ENCODE results near the gene MAN1A1. TPM values are rescaled to one million over a fixed set of nuclear protein-coding genes. Genes with fewer than 3 reads are reported as not detected.

The MAN1A1 gene
- total and polyA plus RNA-seq, 2 experiments from 2014 or later = 117 to 245 TPM

DNA sequence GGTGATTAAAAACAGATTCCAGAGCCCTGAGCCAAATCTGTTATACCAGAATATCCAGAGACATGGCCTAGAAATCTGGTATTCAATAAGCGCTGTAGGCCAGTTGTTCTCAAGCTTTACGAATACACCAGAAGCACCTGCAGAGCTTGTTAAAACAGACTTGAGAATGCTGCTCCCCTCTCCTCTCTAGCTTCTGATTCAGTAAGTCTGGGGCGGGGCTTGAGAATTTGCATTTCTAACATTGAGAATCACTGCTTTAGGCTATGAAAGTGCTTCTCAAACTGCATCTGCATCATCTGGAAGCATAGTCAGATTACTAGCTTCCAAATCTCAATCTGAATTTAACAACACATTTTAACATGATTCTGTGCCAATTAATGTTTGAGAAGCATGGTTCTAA lies 20.5 kb upstream of the MAN1A1 start:
- DNase-seq (ENCODE audit: low spot score) = no peak
- no peak overlapping the region for H2AFZ ChIP-seq
- H3K36me3 ChIP-seq (replicated peaks; ENCODE audit: insufficient read depth, low read depth) = no peaks in the 10 kb centered on the region
- TF ChIP-seq, protein P1, sequence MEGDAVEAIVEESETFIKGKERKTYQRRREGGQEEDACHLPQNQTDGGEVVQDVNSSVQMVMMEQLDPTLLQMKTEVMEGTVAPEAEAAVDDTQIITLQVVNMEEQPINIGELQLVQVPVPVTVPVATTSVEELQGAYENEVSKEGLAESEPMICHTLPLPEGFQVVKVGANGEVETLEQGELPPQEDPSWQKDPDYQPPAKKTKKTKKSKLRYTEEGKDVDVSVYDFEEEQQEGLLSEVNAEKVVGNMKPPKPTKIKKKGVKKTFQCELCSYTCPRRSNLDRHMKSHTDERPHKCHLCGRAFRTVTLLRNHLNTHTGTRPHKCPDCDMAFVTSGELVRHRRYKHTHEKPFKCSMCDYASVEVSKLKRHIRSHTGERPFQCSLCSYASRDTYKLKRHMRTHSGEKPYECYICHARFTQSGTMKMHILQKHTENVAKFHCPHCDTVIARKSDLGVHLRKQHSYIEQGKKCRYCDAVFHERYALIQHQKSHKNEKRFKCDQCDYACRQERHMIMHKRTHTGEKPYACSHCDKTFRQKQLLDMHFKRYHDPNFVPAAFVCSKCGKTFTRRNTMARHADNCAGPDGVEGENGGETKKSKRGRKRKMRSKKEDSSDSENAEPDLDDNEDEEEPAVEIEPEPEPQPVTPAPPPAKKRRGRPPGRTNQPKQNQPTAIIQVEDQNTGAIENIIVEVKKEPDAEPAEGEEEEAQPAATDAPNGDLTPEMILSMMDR (IDR thresholded peaks at IDR 0.05; ENCODE audit: poor library complexity) = no peak
- TF ChIP-seq EZH2phosphoT487 (IDR thresholded peaks at IDR 0.05; ENCODE audit: low read depth, severe bottlenecking, unreplicated experiment) (no peak), EZH2 (IDR thresholded peaks at IDR 0.05; ENCODE audit: borderline replicate concordance) (no peak)
- no peak overlapping the region for H3K4me3 ChIP-seq
- H3K9me3 ChIP-seq (ENCODE audit: low read depth) = no peaks in the 10 kb centered on the region
- H4K20me1 ChIP-seq (ENCODE audit: insufficient read depth, poor library complexity, severe bottlenecking) = no peaks in the 10 kb centered on the region
- H3K27ac ChIP-seq = no peak overlapping the region
- H3K4me2 ChIP-seq = no peak overlapping the region
- H3K9me2 ChIP-seq (replicated peaks; ENCODE audit: insufficient read depth) = no peaks in the 10 kb centered on the region
- no peaks in the 10 kb centered on the region for H3K4me1 ChIP-seq (ENCODE audit: insufficient read depth)
- H3K27me3 ChIP-seq = no peaks in the 10 kb centered on the region
- no peaks in the 10 kb centered on the region for H3K79me2 ChIP-seq
- WGBS (ENCODE audit: low lambda C conversion rate, missing lambda C conversion rate) = 94% methylated on average over 3 of the region's 3 CpGs

DNA sequence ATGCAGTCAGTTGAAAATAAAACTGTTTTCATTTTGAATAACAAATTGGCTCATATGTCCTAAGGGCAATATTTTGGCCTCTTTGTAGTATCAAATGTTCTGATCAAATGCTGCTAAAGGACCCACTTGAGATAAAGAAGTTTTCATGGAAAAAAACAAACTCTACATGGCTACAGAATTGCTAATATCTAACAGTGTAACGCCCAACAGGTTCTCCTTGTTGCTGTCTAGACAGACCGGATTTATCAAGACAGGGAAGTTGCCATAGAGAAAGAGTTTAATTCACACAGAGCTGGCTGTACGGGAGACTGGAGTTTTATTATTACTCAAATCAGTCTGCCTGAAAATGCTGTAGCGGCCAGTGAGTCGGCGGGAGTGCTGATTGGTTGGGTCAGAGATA lies 19.4 kb upstream of the MAN1A1 start:
- no peak overlapping the region for H3K27ac ChIP-seq
- WGBS (ENCODE audit: low lambda C conversion rate, missing lambda C conversion rate) = 90% methylated on average over 6 of the region's 6 CpGs
- H3K4me1 ChIP-seq (ENCODE audit: insufficient read depth) = no peaks in the 10 kb centered on the region
- no peaks in the 10 kb centered on the region for H3K9me3 ChIP-seq (ENCODE audit: low read depth)
- no peak overlapping the region for H2AFZ ChIP-seq
- no peaks in the 10 kb centered on the region for H3K27me3 ChIP-seq
- no peaks in the 10 kb centered on the region for H3K36me3 ChIP-seq (replicated peaks; ENCODE audit: insufficient read depth, low read depth)
- no peaks in the 10 kb centered on the region for H4K20me1 ChIP-seq (ENCODE audit: insufficient read depth, poor library complexity, severe bottlenecking)
- no peak overlapping the region for H3K4me3 ChIP-seq
- no peaks in the 10 kb centered on the region for H3K79me2 ChIP-seq
- H3K9me2 ChIP-seq (replicated peaks; ENCODE audit: insufficient read depth) = no peaks in the 10 kb centered on the region
- no peak for DNase-seq (ENCODE audit: low spot score)
- H3K4me2 ChIP-seq = no peak overlapping the region
- TF ChIP-seq EZH2 (IDR thresholded peaks at IDR 0.05; ENCODE audit: borderline replicate concordance) (no peak), EZH2phosphoT487 (IDR thresholded peaks at IDR 0.05; ENCODE audit: low read depth, severe bottlenecking, unreplicated experiment) (no peak)
- TF ChIP-seq, protein P1 (IDR thresholded peaks at IDR 0.05; ENCODE audit: poor library complexity) = no peak

DNA sequence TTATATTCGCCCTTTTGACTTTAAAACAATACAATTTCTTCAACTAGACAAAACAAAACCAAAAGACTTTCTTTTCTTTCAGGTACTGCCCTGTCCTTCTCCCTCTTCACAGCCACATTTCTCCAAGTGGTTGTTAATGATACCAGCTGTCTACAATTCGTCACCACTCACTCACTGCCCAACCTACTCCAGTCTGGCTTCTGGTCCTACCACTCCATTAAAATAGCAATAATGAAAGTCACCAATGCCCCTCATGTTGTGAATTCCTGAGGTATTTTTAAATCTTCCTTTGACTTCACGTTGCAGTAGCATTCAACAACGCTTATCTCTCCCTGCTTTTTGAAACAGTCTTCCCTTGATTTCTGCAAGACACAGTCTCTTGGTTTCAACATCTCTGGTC lies 11.6 kb upstream of the MAN1A1 start:
- TF ChIP-seq, protein P1 (IDR thresholded peaks at IDR 0.05; ENCODE audit: poor library complexity) = no peak
- TF ChIP-seq EZH2 (IDR thresholded peaks at IDR 0.05; ENCODE audit: borderline replicate concordance) = no peak
- no peak for TF ChIP-seq EZH2phosphoT487 (IDR thresholded peaks at IDR 0.05; ENCODE audit: low read depth, severe bottlenecking, unreplicated experiment)
- H3K36me3 ChIP-seq (replicated peaks; ENCODE audit: insufficient read depth, low read depth) = no peaks in the 10 kb centered on the region
- no peaks in the 10 kb centered on the region for H3K27me3 ChIP-seq
- no peak for DNase-seq (ENCODE audit: low spot score)
- no peaks in the 10 kb centered on the region for H3K9me3 ChIP-seq (ENCODE audit: low read depth)
- no peak overlapping the region for H3K27ac ChIP-seq
- no peaks in the 10 kb centered on the region for H3K79me2 ChIP-seq
- no peaks in the 10 kb centered on the region for H3K4me1 ChIP-seq (ENCODE audit: insufficient read depth)
- H3K4me2 ChIP-seq = no peak overlapping the region
- H3K4me3 ChIP-seq = no peak overlapping the region
- 73% methylated on average over 4 of the region's 4 CpGs for WGBS (ENCODE audit: low lambda C conversion rate, missing lambda C conversion rate)
- H3K9me2 ChIP-seq (replicated peaks; ENCODE audit: insufficient read depth) = no peaks in the 10 kb centered on the region
- H4K20me1 ChIP-seq (ENCODE audit: insufficient read depth, poor library complexity, severe bottlenecking) = no peaks in the 10 kb centered on the region
- H2AFZ ChIP-seq = no peak overlapping the region

Measured in hepatocyte (in vitro differentiated cells).